IMR-90 (cell line): ENCODE results near the gene DENND10. TPM values are rescaled to one million over a fixed set of nuclear protein-coding genes. Genes with fewer than 3 reads are reported as not detected.
A peak's percentile ranks its signal among the peaks of the same experiment; 100 is the strongest.

Experiments used
- ATAC-seq: fragments of 200-7000 bp; cut with Tn5 transposase; 2 replicates; pipeline ENCODE4 v1.9.1; 2020; ENCODE audit warnings: low read depth, mild to moderate bottlenecking, moderate library complexity
- BruUV-seq: library from RNA; stranded (reverse); fragments of 400-500 nt; replicated peaks from 2 replicates; lab custom pipeline; 2021; lab: Mats Ljungman, UMichigan
- CTCF ChIA-PET: fragments of 300-600 bp; formaldehyde crosslinking; extraction: SDS; loops from one replicate; lab custom pipeline; 2021; ENCODE audit warnings: antibody characterized with exemption; lab: Yijun Ruan, JAX
- POLR2A ChIA-PET: fragments of 300-600 bp; sonication (Branson Sonifier 250); formaldehyde crosslinking; loops from one replicate; lab custom pipeline; 2022; ENCODE audit warnings: antibody characterized with exemption; ENCODE audit not compliant: unreplicated experiment; lab: Charles Lee
- DNase-seq: peaks from one replicate; pipeline ENCODE4 v3.0.0; 2013
- H2AFZ ChIP-seq: replicated peaks from 2 replicates; pipeline ENCODE3; 2013; ENCODE audit warnings: low read length, mild to moderate bottlenecking; ENCODE audit not compliant: poor library complexity
- H2AK5ac ChIP-seq: 2 replicates; pipeline ENCODE4 v1.6.1; 2013; ENCODE audit warnings: low read depth, low read length, inconsistent platforms
- H2AK9ac ChIP-seq: replicated peaks from 2 replicates; pipeline ENCODE3; 2013; ENCODE audit warnings: mild to moderate bottlenecking, low read depth, low read length, moderate library complexity; ENCODE audit not compliant: poor library complexity
- H2BK120ac ChIP-seq: 2 replicates; pipeline ENCODE4 v1.6.1; 2013; ENCODE audit warnings: low read depth, low read length, inconsistent platforms
- H2BK15ac ChIP-seq: 3 replicates; pipeline ENCODE4 v1.6.1; 2013; ENCODE audit warnings: low read depth, low read length, inconsistent platforms
- H2BK20ac ChIP-seq: 2 replicates; pipeline ENCODE4 v1.6.1; 2013; ENCODE audit warnings: low read depth, mild to moderate bottlenecking, inconsistent platforms, low read length, moderate library complexity
- H2BK5ac ChIP-seq: 2 replicates; pipeline ENCODE4 v1.6.1; 2013; ENCODE audit warnings: mild to moderate bottlenecking, low read depth, low read length, inconsistent platforms; ENCODE audit not compliant: poor library complexity, severe bottlenecking
- H3K14ac ChIP-seq: replicated peaks from 2 replicates; pipeline ENCODE4 v1.6.1; 2013; ENCODE audit warnings: low read depth, low read length, inconsistent platforms
- H3K18ac ChIP-seq: 2 replicates; pipeline ENCODE4 v1.6.1; 2013; ENCODE audit warnings: low read depth, low read length, control low read depth
- H3K23ac ChIP-seq: 2 replicates; pipeline ENCODE4 v1.6.1; 2013; ENCODE audit warnings: low read depth, low read length, inconsistent platforms
- H3K27ac ChIP-seq: 2 replicates; pipeline ENCODE4 v1.5.1; 2013; ENCODE audit warnings: mild to moderate bottlenecking, control low read depth, low read length; ENCODE audit not compliant: insufficient read depth
- H3K27me3 ChIP-seq: 2 replicates; pipeline ENCODE4 v1.6.1; 2013; ENCODE audit warnings: low read length; ENCODE audit not compliant: control insufficient read depth, insufficient read depth
- H3K36me3 ChIP-seq: 2 replicates; pipeline ENCODE4 v1.6.1; 2013; ENCODE audit warnings: low read length, mixed read lengths; ENCODE audit not compliant: control insufficient read depth, insufficient read depth
- H3K4ac ChIP-seq: 2 replicates; pipeline ENCODE4 v1.6.1; 2013; ENCODE audit warnings: low read depth, low read length, inconsistent platforms
- H3K4me1 ChIP-seq: 2 replicates; pipeline ENCODE4 v1.6.1; 2013; ENCODE audit warnings: low read length, mixed read lengths; ENCODE audit not compliant: control insufficient read depth, insufficient read depth
- H3K4me2 ChIP-seq: 2 replicates; pipeline ENCODE4 v1.6.1; 2013; ENCODE audit warnings: low read depth, mild to moderate bottlenecking, control low read depth, low read length, moderate library complexity
- H3K4me3 ChIP-seq: 2 replicates; pipeline ENCODE4 v1.5.1; 2013; ENCODE audit warnings: low read depth, mild to moderate bottlenecking, control low read depth, low read length, moderate library complexity; ENCODE audit not compliant: insufficient read depth
- H3K56ac ChIP-seq: 2 replicates; pipeline ENCODE4 v1.6.1; 2013; ENCODE audit warnings: low read length, inconsistent platforms; ENCODE audit not compliant: insufficient read depth; ENCODE audit errors: extremely low read depth
- H3K79me1 ChIP-seq, 2 experiments: 2 replicates each; pipeline ENCODE4 v1.6.1; 2013; ENCODE audit warnings: low read length in 2 of 2, inconsistent platforms in 1 of 2, low read depth in 1 of 2
- H3K9ac ChIP-seq: 2 replicates; pipeline ENCODE4 v1.6.1; 2013; ENCODE audit warnings: low read depth, low read length, control low read depth
- H3K9me1 ChIP-seq: 2 replicates; pipeline ENCODE4 v1.6.1; 2013; ENCODE audit warnings: low read length, inconsistent platforms; ENCODE audit not compliant: insufficient read depth
- H3K9me3 ChIP-seq: 2 replicates; pipeline ENCODE4 v1.6.1; 2013; ENCODE audit warnings: low read length; ENCODE audit not compliant: control insufficient read depth, insufficient read depth
- H4K20me1 ChIP-seq: 2 replicates; pipeline ENCODE4 v1.6.1; 2013; ENCODE audit warnings: low read length, inconsistent platforms; ENCODE audit not compliant: insufficient read depth
- H4K5ac ChIP-seq: 2 replicates; pipeline ENCODE4 v1.6.1; 2013; ENCODE audit warnings: mild to moderate bottlenecking, low read depth, low read length, control low read depth
- H4K8ac ChIP-seq, 2 experiments: 2 replicates each; pipeline ENCODE4 v1.6.1; 2013; ENCODE audit warnings: low read depth in 2 of 2, low read length in 2 of 2, control low read depth in 1 of 2, inconsistent platforms in 1 of 2
- H4K91ac ChIP-seq: 2 replicates; pipeline ENCODE4 v1.6.1; 2013; ENCODE audit warnings: low read depth, low read length, inconsistent platforms; ENCODE audit not compliant: insufficient read depth
- BHLHE40 ChIP-seq: fragments of 150-350 bp; IDR thresholded peaks from 2 replicates; pipeline ENCODE4 v1.6.1; 2016; ENCODE audit warnings: mild to moderate bottlenecking, low read depth, low read length
- CEBPB ChIP-seq: IDR thresholded peaks from 2 replicates; pipeline ENCODE4 v1.6.1; 2012; ENCODE audit warnings: low read depth, low read length, improper control_type of control experiment
- CTCF ChIP-seq: conservative IDR thresholded peaks from 2 replicates; pipeline ENCODE4 v1.5.1; 2012; ENCODE audit warnings: mild to moderate bottlenecking, low read depth, low read length, improper control_type of control experiment
- FOS ChIP-seq: fragments of 150-350 bp; IDR thresholded peaks from 2 replicates; pipeline ENCODE4 v1.6.1; 2016; ENCODE audit warnings: low read depth, low read length
- MXI1 ChIP-seq: IDR thresholded peaks from 2 replicates; pipeline ENCODE4 v1.6.1; 2012; ENCODE audit warnings: low read depth, mild to moderate bottlenecking, low read length, moderate library complexity, borderline replicate concordance
- POLR2A ChIP-seq: IDR thresholded peaks from 2 replicates; pipeline ENCODE4 v1.6.1; 2012; ENCODE audit warnings: mild to moderate bottlenecking, low read depth, low read length
- RAD21 ChIP-seq: IDR thresholded peaks from 2 replicates; pipeline ENCODE4 v1.6.1; 2012; ENCODE audit warnings: low read length, improper control_type of control experiment
- SMC3 ChIP-seq: fragments of 150-350 bp; IDR thresholded peaks from 2 replicates; pipeline ENCODE4 v1.6.1; 2016; ENCODE audit warnings: low read depth, mild to moderate bottlenecking, antibody characterized with exemption, low read length, moderate library complexity
- WGBS, 2 experiments: methylation state at CpG; one replicate each; pipeline versions ENCODE4 v1.1.5 to v1.1.7; 2013; ENCODE audit warnings: missing lambda C conversion rate in 2 of 2; ENCODE audit not compliant: insufficient read length in 1 of 2; ENCODE audit errors: extremely low coverage in 2 of 2; 5-methylcytosine and 5-hydroxymethylcytosine counted together
- dilution Hi-C: fragments of 300-500 bp; cut with HindIII; formaldehyde crosslinking; loops from one replicate; pipeline ENCODE4 v1.14.3; 2018; ENCODE audit warnings: low sequenced_read_pairs; ENCODE audit not compliant: unreplicated experiment
- in situ Hi-C: fragments of 300-500 bp; cut with MboI; formaldehyde crosslinking; loops from 3 replicates; pipeline ENCODE4 v1.14.3; 2019; ENCODE audit warnings: low sequenced_read_pairs, inconsistent platforms, mixed read lengths
- intact Hi-C: fragments of 100-400 bp; cut with micrococcal nuclease; formaldehyde crosslinking; loops from 2 replicates; pipeline ENCODE4 v1.10.0; 2022
- polyA plus RNA-seq, 3 experiments: library from polyadenylated mRNA; depleted of rRNA; stranded (reverse); fragments of >200 nt; gene quantifications; 2 replicates each; pipeline ENCODE4 v1.2.3, GENCODE V29; 2012; ENCODE audit warnings: low replicate concordance in 1 of 3
- total RNA-seq: library from RNA; depleted of rRNA; stranded (reverse); fragments of >200 nt; gene quantifications from 2 replicates; pipeline ENCODE4 v1.2.3, GENCODE V29; 2012

Gene DENND10
- total and polyA plus RNA-seq, 2 of the 4 experiments (the other 2 are of a cell fraction), result 50.9 to 81.4 TPM

GRCh38 chr10:119138346-119139306 lies 34.7 kb downstream of the DENND10 start (continued):
- TF ChIP-seq CEBPB, result no peak

GRCh38 chr10:119139464-119140067 lies 35.7 kb downstream of the DENND10 start:
- DNase-seq (peak; percentile 35), ATAC-seq (peak; percentile 61)
- Histone ChIP-seq H2AFZ (peak overlapping the region; percentile 32), H3K79me1 (peaks cover 0 to 9% of the 10 kb centered on the region in 2 experiments; a peak in 2 of 4 replicates), H2BK5ac (no peak overlapping the region), H4K8ac (no peak overlapping the region), H2AK9ac (no peak overlapping the region), H3K27ac (no peak overlapping the region), H4K91ac (peak overlapping the region; percentile 20; the same call in 1 of the 2 replicates), H2BK15ac (no peak overlapping the region), H3K23ac (no peak overlapping the region), H3K18ac (no peak overlapping the region), H3K27me3 (no peaks in the 10 kb centered on the region), H2BK120ac (no peak overlapping the region), H3K4me3 (no peak overlapping the region), H3K36me3 (peaks cover 5% of the 10 kb centered on the region; the same call in 1 of the 2 replicates), H3K4me1 (peaks cover 4% of the 10 kb centered on the region; the same call in 1 of the 2 replicates), H2AK5ac (peak overlapping the region; percentile 63; the same call in 1 of the 2 replicates), H3K9me1 (peaks cover 5% of the 10 kb centered on the region; the same call in 1 of the 2 replicates), H2BK20ac (no peak overlapping the region), H3K14ac (no peak overlapping the region), H4K20me1 (no peaks in the 10 kb centered on the region), H4K5ac (no peak overlapping the region), H3K9ac (no peak overlapping the region), H3K56ac (no peak overlapping the region), H3K4me2 (no peak overlapping the region), H3K9me3 (no peaks in the 10 kb centered on the region), H3K4ac (no peak overlapping the region)
- TF ChIP-seq POLR2A (no peak), RAD21 (peak; percentile 80), BHLHE40 (no peak), CTCF (peak; percentile 66), SMC3 (peak; percentile 48), MXI1 (no peak), FOS (no peak)
- WGBS, 2 experiments, result 86% methylated on average over 8 of the region's 13 CpGs; no CpG with 5 or more reads in 1 of the 2 experiments
- intact Hi-C loops (loop anchor here (5.0 kb wide), 1 partner anchor 308 kb away; no protein-coding TSS in a partner anchor), in situ Hi-C loops (no loop called here), dilution Hi-C loops (no loop called here)
- no TSS peak for BruUV-seq
- ChIA-PET POLR2A (no interaction called here), CTCF (interaction anchor here (0.6 kb wide), 1 partner anchor 30 kb away, joined by 7 read pairs; no protein-coding TSS in a partner anchor)
